GM12892 (cell line): ENCODE measurements around the gene SHROOM3.

Source experiments
- POLR2A ChIP-seq: IDR thresholded peaks from 2 replicates; pipeline ENCODE4 v1.6.1; 2011; ENCODE audit warnings: low read depth, low read length, control low read depth
- POLR2AphosphoS5 ChIP-seq: IDR thresholded peaks from 2 replicates; pipeline ENCODE4 v1.6.1; 2011; ENCODE audit warnings: low read depth, low read length, control low read depth
- TAF1 ChIP-seq: IDR thresholded peaks from 2 replicates; pipeline ENCODE4 v1.6.1; 2011; ENCODE audit warnings: low read depth, mild to moderate bottlenecking, control low read depth, low read length, borderline replicate concordance

DNA sequence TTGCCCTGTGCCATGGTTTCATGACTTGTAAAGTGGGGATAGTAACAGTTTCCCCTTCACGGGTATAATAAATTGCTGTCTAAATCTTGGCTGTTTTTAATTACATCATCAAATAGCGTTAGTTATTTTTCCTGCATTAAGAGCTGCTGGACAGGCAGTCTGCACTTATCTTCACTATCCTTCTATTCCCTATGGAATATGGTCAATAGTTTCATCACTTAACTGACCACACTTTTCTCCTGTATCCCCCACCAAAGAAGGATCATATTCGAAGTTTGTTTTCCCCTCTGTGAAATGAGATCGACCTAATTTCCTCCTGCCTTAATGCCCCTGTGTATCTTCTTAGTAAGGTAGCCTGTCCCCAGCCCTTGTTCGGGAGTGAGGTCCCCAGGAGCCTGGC lies 133.2 kb downstream of the SHROOM3 start:
- no peak for TF ChIP-seq POLR2A
- no peak for TF ChIP-seq POLR2AphosphoS5
- TF ChIP-seq TAF1: no peak
